Measurements from ENCODE around the gene RBBP4.
A peak's percentile ranks its signal among the peaks of the same experiment; 100 is the strongest.
"Not testable (repeated sequence)": the region's sequence is repeated elsewhere in the genome, so short reads cannot be mapped to it uniquely, and the experiment has no call there.

Gene RBBP4

GRCh38 chr1:32642292-32642827 is 8.6 kb upstream of the RBBP4 start:
- not testable (repeated sequence) for DNase-seq

GRCh38 chr1:32644426-32644825 is 6.6 kb upstream of the RBBP4 start:
- no peak for DNase-seq

- DNase-seq, result peak; percentile 57
Measured at GRCh38 chr1:32647308-32648134, 3.5 kb upstream of the RBBP4 start.

GRCh38 chr1:32650248-32650751 is 708 bp upstream of the RBBP4 start, which contains the start of gene ZBTB8OS:
ZBTB8OS (minus strand) TSS chr1:32650550; CDS start chr1:32650529, 21 bp downstream.
- DNase-seq, result peak; percentile 94

- no peak for DNase-seq
Measured at GRCh38 chr1:32651461-32652073, 559 bp downstream of the RBBP4 start.

- no peak for DNase-seq
Measured at GRCh38 chr1:32652244-32652962, 1.4 kb downstream of the RBBP4 start.

- no peak for DNase-seq
Measured at GRCh38 chr1:32659581-32659980, 8.6 kb downstream of the RBBP4 start.

GRCh38 chr1:32665915-32666314 is 14.9 kb downstream of the RBBP4 start:
- DNase-seq, result no peak

GRCh38 chr1:32666901-32667566 is 16.0 kb downstream of the RBBP4 start:
- no peak for DNase-seq

- DNase-seq, result not testable (repeated sequence)
Measured at GRCh38 chr1:32668716-32669115, 17.7 kb downstream of the RBBP4 start.

- DNase-seq, result no peak
Measured at GRCh38 chr1:32676945-32677344, 25.9 kb downstream of the RBBP4 start.

GRCh38 chr1:32679993-32680392 is 29.0 kb downstream of the RBBP4 start:
- DNase-seq, result not testable (repeated sequence)

- no peak for DNase-seq
Measured at GRCh38 chr1:32680642-32681041, 29.6 kb downstream of the RBBP4 start.

- no peak for DNase-seq
Measured at GRCh38 chr1:32681509-32681908, 30.5 kb downstream of the RBBP4 start.

GRCh38 chr1:32681999-32682398 is 31.0 kb downstream of the RBBP4 start:
- DNase-seq, result no peak

- DNase-seq, result no peak
Measured at GRCh38 chr1:32683397-32683796, 32.4 kb downstream of the RBBP4 start.

GRCh38 chr1:32684167-32684811 is 33.3 kb downstream of the RBBP4 start:
- peak; percentile 6 for DNase-seq

- DNase-seq, result no peak
Measured at GRCh38 chr1:32685498-32685897, 34.5 kb downstream of the RBBP4 start.

- DNase-seq, result no peak
Measured at GRCh38 chr1:32686387-32686786, 35.4 kb downstream of the RBBP4 start.

GRCh38 chr1:32693455-32694174 is 42.6 kb downstream of the RBBP4 start:
- DNase-seq, result no peak

Measured in activated CD4-positive, alpha-beta T cell treated with anti-CD3 and anti-CD28 coated beads, Interleukin-10, Interleukin-2, amounts not matched to agents 100 ng/mL and 50 ng/mL, durations not matched to agents 16 hours and 8 hours (primary cell).